K562 (cell line): ENCODE measurements around the gene DEF6. TPM values are rescaled to one million over a fixed set of nuclear protein-coding genes. Genes with fewer than 3 reads are reported as not detected.

ENCODE experiments used
- ARID3A ChIP-seq: IDR thresholded peaks from 2 replicates; pipeline ENCODE4 v1.6.1; 2012; ENCODE audit warnings: low read depth, low read length, improper control_type of control experiment, borderline replicate concordance
- ATF4 ChIP-seq: fragments of 450-650 bp; formaldehyde crosslinking; IDR thresholded peaks from 2 replicates; pipeline ENCODE4 v1.4.0; 2022; ENCODE audit warnings: mild to moderate bottlenecking, moderate library complexity
- BHLHE40 ChIP-seq: IDR thresholded peaks from 2 replicates; pipeline ENCODE4 v1.6.1; 2011; ENCODE audit warnings: low read length, improper control_type of control experiment
- CTBP1 ChIP-seq: fragments of 450-650 bp; IDR thresholded peaks from 2 replicates; pipeline ENCODE4 v1.6.1; 2016; ENCODE audit warnings: borderline replicate concordance
- FOXP1 ChIP-seq: sonication (generic); formaldehyde crosslinking; IDR thresholded peaks from 2 replicates; pipeline ENCODE4 v1.8.0; 2022; ENCODE audit warnings: mild to moderate bottlenecking, missing genetic modification reagents
- HDGF ChIP-seq: fragments of 450-650 bp; IDR thresholded peaks from 2 replicates; pipeline ENCODE4 v1.6.1; 2016
- MBD1 ChIP-seq: fragments of 250-450 bp; sonication (Bioruptor Pico); IDR thresholded peaks from 2 replicates; pipeline ENCODE4 v1.8.0; 2022; ENCODE audit warnings: inconsistent platforms
- MYC ChIP-seq, 2 experiments: fragments of 250-450 bp in 1 of 2; sonication (Bioruptor Pico) in 1 of 2; IDR thresholded peaks; 2 replicates each; pipeline versions ENCODE4 v1.5.1 to v1.6.1; 2012 to 2021; ENCODE audit warnings: low read depth in 2 of 2, borderline replicate concordance in 1 of 2, improper control_type of control experiment in 1 of 2, low read length in 1 of 2, mild to moderate bottlenecking in 1 of 2, moderate library complexity in 1 of 2
- NFYB ChIP-seq: IDR thresholded peaks from 2 replicates; pipeline ENCODE4 v1.6.1; 2011; ENCODE audit warnings: mild to moderate bottlenecking, moderate library complexity; ENCODE audit not compliant: insufficient read length; ENCODE audit errors: extremely low read depth
- NR1H2 ChIP-seq: sonication (generic); formaldehyde crosslinking; IDR thresholded peaks from 2 replicates; pipeline ENCODE4 v1.4.0; 2020; ENCODE audit warnings: mild to moderate bottlenecking, missing genetic modification reagents
- POLR2B ChIP-seq: fragments of 450-650 bp; IDR thresholded peaks from 2 replicates; pipeline ENCODE4 v1.6.1; 2018; ENCODE audit warnings: low read depth; ENCODE audit not compliant: partially characterized antibody
- STAT5A ChIP-seq: IDR thresholded peaks from 2 replicates; pipeline ENCODE4 v1.6.1; 2012; ENCODE audit warnings: low read length, inconsistent platforms, borderline replicate concordance
- UBTF ChIP-seq, 2 experiments: IDR thresholded peaks; 2 replicates each; pipeline ENCODE4 v1.6.1; 2012; ENCODE audit warnings: improper control_type of control experiment in 2 of 2, low read depth in 2 of 2, low read length in 2 of 2, borderline replicate concordance in 1 of 2
- ZBED1 ChIP-seq: IDR thresholded peaks from 2 replicates; pipeline ENCODE4 v1.6.1; 2014
- ZNF239 ChIP-seq: fragments of 250-450 bp; sonication (Bioruptor Pico); IDR thresholded peaks from 2 replicates; pipeline ENCODE4 v1.4.0; 2020; ENCODE audit warnings: mild to moderate bottlenecking
- ZNF263 ChIP-seq: sonication (generic); formaldehyde crosslinking; IDR thresholded peaks from 2 replicates; pipeline ENCODE4 v1.8.0; 2022; ENCODE audit warnings: mild to moderate bottlenecking, missing genetic modification reagents, borderline replicate concordance
- ZNF696 ChIP-seq: fragments of 250-450 bp; sonication (Bioruptor Pico); conservative IDR thresholded peaks from 2 replicates; pipeline ENCODE4 v1.4.0; 2020; ENCODE audit warnings: mild to moderate bottlenecking, moderate library complexity
- polyA plus RNA-seq, 8 experiments: library from polyadenylated mRNA; depleted of rRNA in 4 of 8; stranded (reverse) in 5 of 8; unstranded in 3 of 8; fragments of >200 nt; fragmentation: Nextera tagmentation in 2 of 8; fragmentation: Illumina TruSeq in 1 of 8; extraction: Ambion mirVana in 2 of 8; extraction: Trizol in 1 of 8; gene quantifications; 2 replicates each; pipeline versions ENCODE4 v1.2.1 to v1.2.3, GENCODE V29; 2011 to 2014; ENCODE audit warnings: inconsistent platforms in 1 of 8, missing spikeins in 1 of 8
- total RNA-seq, 7 experiments: library from RNA; depleted of rRNA in 6 of 7; stranded (reverse); fragments of >200 nt in 6 of 7; fragmentation: Illumina TruSeq in 2 of 7; extraction: Trizol in 2 of 7; gene quantifications; 2 replicates each; pipeline versions ENCODE4 v1.2.1 to v1.2.3, GENCODE V29; 2011 to 2021; ENCODE audit warnings: low replicate concordance in 1 of 7
- TF ChIP-seq, protein P1 (sequence below), 2 experiments: fragments of 250-450 bp in 1 of 2; fragments of 450-650 bp in 1 of 2; sonication (Bioruptor Pico) in 1 of 2; IDR thresholded peaks; 2 replicates each; pipeline versions ENCODE4 v1.6.1 to v1.8.0; 2016 to 2021; ENCODE audit warnings: mild to moderate bottlenecking in 2 of 2, moderate library complexity in 2 of 2, missing compliant biosample characterization in 1 of 2, missing genetic modification characterization in 1 of 2

The DEF6 gene
- total and polyA plus RNA-seq, 9 of the 15 experiments (the other 6 are each of a cell fraction or from before 2014, with no cell fraction given): 1.3 to 44.6 (median 22.7) TPM

- TF ChIP-seq ARID3A (0 out of 2 replicates have a peak, but pooled peaks have one; percentile 47), ZNF263 (CRISPR knock-in tag) (no peak), BHLHE40 (peak; percentile 73), MYC (IDR thresholded peaks at IDR 0.05; ENCODE audit: low read depth, low read length) (peak; percentile 38; the same call in 1 of the 2 replicates), MYC (CRISPR knock-in tag; IDR thresholded peaks at IDR 0.05; ENCODE audit: borderline replicate concordance, low read depth) (no peak), NR1H2 (no peak), ATF4 (CRISPR knock-in tag) (no peak), ZNF239 (CRISPR knock-in tag) (no peak), ZBED1 (no peak), FOXP1 (CRISPR knock-in tag) (no peak), NFYB (peak; percentile 49), UBTF (IDR thresholded peaks at IDR 0.05; ENCODE audit: borderline replicate concordance in 1 of 2, low read depth in 2 of 2, low read length in 2 of 2) (peak in 1 of 2 experiments; percentile 81; a peak in 2 of 4 replicates), ZNF696 (no peak), HDGF (peak; percentile 92), STAT5A (no peak), CTBP1 (peak; percentile 82), POLR2B (peak; percentile 94), MBD1 (CRISPR knock-in tag) (no peak)
- TF ChIP-seq, protein P1, sequence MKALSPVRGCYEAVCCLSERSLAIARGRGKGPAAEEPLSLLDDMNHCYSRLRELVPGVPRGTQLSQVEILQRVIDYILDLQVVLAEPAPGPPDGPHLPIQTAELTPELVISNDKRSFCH (CRISPR knock-in tag; IDR thresholded peaks at IDR 0.05): no peak
- TF ChIP-seq, protein P1 (tag; IDR thresholded peaks at IDR 0.05): peak; percentile 12; the same call in 1 of the 2 replicates
These were observed 65.7 kb downstream of the DEF6 start (continued) for GRCh38 chr6:35363293-35363750.
